ENCODE data around the gene CLCC1. TPM values are rescaled to one million over a fixed set of nuclear protein-coding genes. Genes with fewer than 3 reads are reported as not detected.

The CLCC1 gene
- total RNA-seq, 1 donor from 2014 or later, result 28.0 TPM

DNA sequence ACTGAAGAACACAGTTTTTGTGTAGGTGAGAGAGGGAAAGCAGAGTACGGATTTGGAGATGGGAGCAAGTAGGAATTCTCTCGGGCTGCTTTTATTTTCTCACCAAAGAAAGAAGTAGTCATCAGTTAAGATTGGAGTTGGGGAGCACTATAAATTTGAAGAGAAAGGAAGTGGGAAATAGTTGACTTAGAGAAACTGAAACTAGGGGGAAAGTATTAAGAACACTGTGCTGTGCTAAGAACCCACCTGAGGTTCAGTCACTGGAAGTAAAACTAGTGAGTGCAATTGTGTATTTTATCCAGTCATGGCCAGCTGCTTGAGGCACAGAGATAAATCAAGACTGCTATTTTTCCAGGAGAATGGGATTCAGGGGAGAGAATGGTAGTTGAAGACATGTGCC, 37.4 kb downstream of the CLCC1 start:
- Histone ChIP-seq H3K36me3 (peaks cover 0 to 79% of the 10 kb centered on the region in 2 donors), H3K9me3 (no peaks in the 10 kb centered on the region), H3K27ac (no peak overlapping the region), H3K4me3 (no peak overlapping the region), H3K27me3 (no peaks in the 10 kb centered on the region), H3K4me1 (no peaks in the 10 kb centered on the region)
- TF ChIP-seq, protein P1, sequence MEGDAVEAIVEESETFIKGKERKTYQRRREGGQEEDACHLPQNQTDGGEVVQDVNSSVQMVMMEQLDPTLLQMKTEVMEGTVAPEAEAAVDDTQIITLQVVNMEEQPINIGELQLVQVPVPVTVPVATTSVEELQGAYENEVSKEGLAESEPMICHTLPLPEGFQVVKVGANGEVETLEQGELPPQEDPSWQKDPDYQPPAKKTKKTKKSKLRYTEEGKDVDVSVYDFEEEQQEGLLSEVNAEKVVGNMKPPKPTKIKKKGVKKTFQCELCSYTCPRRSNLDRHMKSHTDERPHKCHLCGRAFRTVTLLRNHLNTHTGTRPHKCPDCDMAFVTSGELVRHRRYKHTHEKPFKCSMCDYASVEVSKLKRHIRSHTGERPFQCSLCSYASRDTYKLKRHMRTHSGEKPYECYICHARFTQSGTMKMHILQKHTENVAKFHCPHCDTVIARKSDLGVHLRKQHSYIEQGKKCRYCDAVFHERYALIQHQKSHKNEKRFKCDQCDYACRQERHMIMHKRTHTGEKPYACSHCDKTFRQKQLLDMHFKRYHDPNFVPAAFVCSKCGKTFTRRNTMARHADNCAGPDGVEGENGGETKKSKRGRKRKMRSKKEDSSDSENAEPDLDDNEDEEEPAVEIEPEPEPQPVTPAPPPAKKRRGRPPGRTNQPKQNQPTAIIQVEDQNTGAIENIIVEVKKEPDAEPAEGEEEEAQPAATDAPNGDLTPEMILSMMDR (IDR thresholded peaks at IDR 0.05), result no peak
- TF ChIP-seq POLR2A (IDR thresholded peaks at IDR 0.05), result no peak
- TF ChIP-seq POLR2AphosphoS5 (IDR thresholded peaks at IDR 0.05; ENCODE audit: insufficient read depth in 1 of 2, low read depth in 1 of 2), result no peak
- intact Hi-C loops (cut with DNase I), result no loop called here
- no peak for DNase-seq (ENCODE audit: extremely low spot score in 2 of 2)

DNA sequence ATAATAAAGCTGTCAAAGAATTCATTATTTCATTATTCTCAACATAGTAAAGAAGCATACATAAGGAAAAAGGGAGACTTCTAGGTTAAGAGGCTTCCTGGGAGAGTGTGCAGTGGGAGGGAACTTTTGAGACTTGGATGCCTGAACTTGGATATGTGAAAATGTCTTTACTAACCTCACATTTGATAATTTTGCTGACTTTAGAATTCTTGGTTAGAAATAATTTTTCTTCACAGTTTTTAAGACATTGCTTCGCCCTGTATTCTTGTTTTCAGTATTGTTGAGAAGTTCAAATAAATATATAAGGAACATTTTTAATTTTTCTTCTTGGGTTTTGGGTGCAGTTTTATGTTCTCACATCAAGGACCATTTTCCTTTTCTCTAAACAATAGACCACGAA, 46.5 kb downstream of the CLCC1 start:
- Histone ChIP-seq H3K27me3 (no peaks in the 10 kb centered on the region), H3K4me3 (no peak overlapping the region), H3K4me1 (no peaks in the 10 kb centered on the region), H3K9me3 (no peaks in the 10 kb centered on the region), H3K27ac (no peak overlapping the region), H3K36me3 (peaks cover 0 to 21% of the 10 kb centered on the region in 2 donors)
- DNase-seq (ENCODE audit: extremely low spot score in 2 of 2), result no peak
- TF ChIP-seq POLR2A (IDR thresholded peaks at IDR 0.05), result no peak
- intact Hi-C loops (cut with DNase I), result no loop called here

Small RNA genes lying within 50 kb of the gene (small RNA-seq; reads per million reads assigned to genes)
- not detected for gene BX679664.2

Other genes starting within 250 kb of the CLCC1 start
- gene STXBP3, start 216.8 kb downstream of the CLCC1 start, total RNA-seq, result 167 TPM
- 3.9 TPM for gene AKNAD1, start 106.4 kb downstream of the CLCC1 start, total RNA-seq
- gene GPSM2, start 86.5 kb downstream of the CLCC1 start, total RNA-seq, result 45.4 TPM
- gene WDR47, start 78.6 kb upstream of the CLCC1 start, total RNA-seq, result 14.7 TPM
- 28.7 TPM for gene TAF13, start 112.5 kb upstream of the CLCC1 start, total RNA-seq
- gene TMEM167B, start 127.3 kb upstream of the CLCC1 start, total RNA-seq, result 17.2 TPM
- gene ELAPOR1, start 150.6 kb upstream of the CLCC1 start, total RNA-seq, result 0.25 TPM